Parathyroid adenoma (tissue), 2 donors: ENCODE data around the gene LYRM2.

Experiments
- H2AFZ ChIP-seq: fragments of 300-600 bp; sonication (generic); one replicate; pipeline ENCODE4 v1.7.0; 2017; ENCODE audit warnings: antibody characterized with exemption, mild to moderate bottlenecking
- H3K27ac ChIP-seq: fragments of 300-600 bp; sonication (generic); one replicate; pipeline ENCODE4 v1.7.0; 2017
- H3K27me3 ChIP-seq: fragments of 300-600 bp; sonication (generic); one replicate; pipeline ENCODE4 v1.7.0; 2017; ENCODE audit warnings: low read length; ENCODE audit not compliant: control insufficient read depth, insufficient read depth
- H3K36me3 ChIP-seq: fragments of 300-600 bp; sonication (generic); one replicate; pipeline ENCODE4 v1.7.0; 2017; ENCODE audit warnings: low read length; ENCODE audit not compliant: control insufficient read depth, insufficient read depth
- H3K4me1 ChIP-seq: fragments of 300-600 bp; sonication (generic); one replicate; pipeline ENCODE4 v1.7.0; 2017; ENCODE audit warnings: control low read depth
- H3K4me2 ChIP-seq: fragments of 300-600 bp; sonication (generic); one replicate; pipeline ENCODE4 v1.7.0; 2017; ENCODE audit warnings: low read length
- H3K4me3 ChIP-seq: fragments of 300-600 bp; sonication (generic); one replicate; pipeline ENCODE4 v1.7.0; 2017; ENCODE audit warnings: low read depth, low read length
- H3K79me2 ChIP-seq: fragments of 300-600 bp; sonication (generic); one replicate; pipeline ENCODE4 v1.7.0; 2017; ENCODE audit warnings: control low read depth
- H3K9ac ChIP-seq: fragments of 300-600 bp; sonication (generic); one replicate; pipeline ENCODE4 v1.7.0; 2017; ENCODE audit warnings: mild to moderate bottlenecking
- H3K9me3 ChIP-seq: fragments of 300-600 bp; sonication (generic); one replicate; pipeline ENCODE4 v1.7.0; 2017; ENCODE audit warnings: low read length; ENCODE audit not compliant: control insufficient read depth
- TF ChIP-seq, protein P1 (sequence below): fragments of 300-600 bp; sonication (generic); IDR thresholded peaks from one replicate; pipeline ENCODE4 v1.7.0; 2017; ENCODE audit warnings: antibody characterized with exemption, mild to moderate bottlenecking
- donor health status: primary hyperparathyroidism.

The LYRM2 gene

DNA sequence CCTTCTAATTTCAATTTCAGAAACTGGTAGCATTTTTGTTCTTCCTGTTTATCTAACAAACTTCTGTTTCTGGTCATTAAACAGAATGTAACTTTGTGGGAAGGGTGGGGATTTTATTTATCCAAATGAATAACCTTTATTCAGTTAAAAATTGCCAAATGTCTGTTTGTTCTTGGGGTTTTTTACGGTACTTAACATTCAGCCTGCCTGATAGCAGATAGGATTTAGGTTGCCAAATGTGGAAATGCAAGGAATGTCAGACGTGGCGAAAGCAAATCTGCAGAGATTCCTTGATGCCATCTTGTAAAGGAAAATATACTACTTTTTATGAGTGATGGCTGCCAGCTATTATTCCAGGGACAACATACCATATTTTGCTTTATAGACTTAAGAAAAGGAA is 95.7 kb downstream of the LYRM2 start:
- no peak overlapping the region for H3K27ac ChIP-seq
- no peaks in the 10 kb centered on the region for H3K79me2 ChIP-seq
- no peak overlapping the region for H3K9ac ChIP-seq
- H3K27me3 ChIP-seq = no peaks in the 10 kb centered on the region
- H3K4me2 ChIP-seq = no peak overlapping the region
- H3K4me1 ChIP-seq = no peaks in the 10 kb centered on the region
- H3K9me3 ChIP-seq = no peaks in the 10 kb centered on the region
- no peak overlapping the region for H2AFZ ChIP-seq
- TF ChIP-seq, protein P1, sequence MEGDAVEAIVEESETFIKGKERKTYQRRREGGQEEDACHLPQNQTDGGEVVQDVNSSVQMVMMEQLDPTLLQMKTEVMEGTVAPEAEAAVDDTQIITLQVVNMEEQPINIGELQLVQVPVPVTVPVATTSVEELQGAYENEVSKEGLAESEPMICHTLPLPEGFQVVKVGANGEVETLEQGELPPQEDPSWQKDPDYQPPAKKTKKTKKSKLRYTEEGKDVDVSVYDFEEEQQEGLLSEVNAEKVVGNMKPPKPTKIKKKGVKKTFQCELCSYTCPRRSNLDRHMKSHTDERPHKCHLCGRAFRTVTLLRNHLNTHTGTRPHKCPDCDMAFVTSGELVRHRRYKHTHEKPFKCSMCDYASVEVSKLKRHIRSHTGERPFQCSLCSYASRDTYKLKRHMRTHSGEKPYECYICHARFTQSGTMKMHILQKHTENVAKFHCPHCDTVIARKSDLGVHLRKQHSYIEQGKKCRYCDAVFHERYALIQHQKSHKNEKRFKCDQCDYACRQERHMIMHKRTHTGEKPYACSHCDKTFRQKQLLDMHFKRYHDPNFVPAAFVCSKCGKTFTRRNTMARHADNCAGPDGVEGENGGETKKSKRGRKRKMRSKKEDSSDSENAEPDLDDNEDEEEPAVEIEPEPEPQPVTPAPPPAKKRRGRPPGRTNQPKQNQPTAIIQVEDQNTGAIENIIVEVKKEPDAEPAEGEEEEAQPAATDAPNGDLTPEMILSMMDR = no peak
- no peaks in the 10 kb centered on the region for H3K36me3 ChIP-seq
- H3K4me3 ChIP-seq = no peak overlapping the region

DNA sequence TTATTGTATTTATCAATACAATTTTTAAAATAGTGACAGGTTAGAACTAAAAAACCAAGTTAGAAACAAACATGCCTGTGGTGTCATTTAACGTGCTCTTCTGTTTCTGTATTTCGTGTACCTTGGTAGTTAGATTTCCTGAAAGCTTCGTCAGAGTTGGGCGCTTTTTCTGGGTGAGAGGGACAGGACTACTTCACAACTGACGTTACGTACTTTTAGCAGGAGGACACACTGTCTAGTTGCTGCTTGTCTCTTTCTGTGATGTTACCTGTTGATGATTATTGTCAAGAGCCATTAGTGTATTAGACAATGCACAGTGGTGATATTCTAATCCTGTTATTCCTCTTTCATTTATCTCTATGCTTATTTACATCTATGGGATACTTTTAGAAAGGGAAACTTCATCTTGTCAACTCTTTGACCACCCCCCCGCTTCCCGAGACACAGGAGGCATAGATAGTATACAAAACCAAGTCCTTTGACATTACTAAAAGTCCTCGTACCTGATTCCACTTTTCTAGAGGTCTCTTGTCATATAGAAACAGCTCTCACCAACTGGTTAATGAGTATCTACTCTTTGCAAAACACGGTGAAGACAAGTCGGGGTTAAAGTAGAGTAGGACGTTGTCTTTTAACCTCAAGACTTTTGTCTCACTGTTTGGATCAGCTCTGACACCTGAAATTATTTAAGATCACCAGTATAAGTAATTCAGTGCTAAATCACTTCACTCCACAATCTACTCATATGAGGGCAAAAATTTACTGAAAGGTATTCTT is 96.3 kb downstream of the LYRM2 start:
- no peak overlapping the region for H3K4me3 ChIP-seq

DNA sequence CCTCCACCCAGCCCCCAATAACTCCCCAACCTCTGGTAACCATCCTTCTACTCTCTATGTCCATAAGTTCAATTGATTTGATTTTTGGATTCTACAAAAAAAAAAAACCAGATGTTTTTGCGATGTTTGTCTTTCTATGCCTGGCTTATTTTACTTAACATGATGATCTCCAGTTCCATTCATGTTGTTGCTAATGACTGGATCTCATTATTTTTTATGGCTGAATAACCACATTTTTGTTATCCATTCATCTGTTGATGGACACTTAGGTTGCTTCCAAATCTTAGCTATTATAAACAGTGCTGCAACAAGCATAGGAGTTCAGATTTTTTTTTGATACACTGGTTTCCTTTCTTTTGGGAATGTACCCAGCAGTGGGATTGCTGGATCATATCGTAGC is 98.8 kb downstream of the LYRM2 start:
- no peak overlapping the region for H3K27ac ChIP-seq
- H3K9ac ChIP-seq = no peak overlapping the region
- no peak overlapping the region for H3K4me2 ChIP-seq
- no peaks in the 10 kb centered on the region for H3K9me3 ChIP-seq
- H2AFZ ChIP-seq = no peak overlapping the region
- H3K27me3 ChIP-seq = no peaks in the 10 kb centered on the region
- TF ChIP-seq, protein P1 = no peak
- no peaks in the 10 kb centered on the region for H3K36me3 ChIP-seq
- H3K4me3 ChIP-seq = no peak overlapping the region
- no peaks in the 10 kb centered on the region for H3K79me2 ChIP-seq
- H3K4me1 ChIP-seq = no peaks in the 10 kb centered on the region

More for the DNA sequence above, 96.3 kb downstream of the LYRM2 start:
- Histone ChIP-seq H3K9ac (no peak overlapping the region), H3K36me3 (no peaks in the 10 kb centered on the region), H3K27me3 (no peaks in the 10 kb centered on the region), H3K79me2 (no peaks in the 10 kb centered on the region), H3K4me2 (no peak overlapping the region), H2AFZ (no peak overlapping the region), H3K9me3 (no peaks in the 10 kb centered on the region), H3K27ac (no peak overlapping the region), H3K4me1 (no peaks in the 10 kb centered on the region)
- TF ChIP-seq, protein P1 = no peak

DNA sequence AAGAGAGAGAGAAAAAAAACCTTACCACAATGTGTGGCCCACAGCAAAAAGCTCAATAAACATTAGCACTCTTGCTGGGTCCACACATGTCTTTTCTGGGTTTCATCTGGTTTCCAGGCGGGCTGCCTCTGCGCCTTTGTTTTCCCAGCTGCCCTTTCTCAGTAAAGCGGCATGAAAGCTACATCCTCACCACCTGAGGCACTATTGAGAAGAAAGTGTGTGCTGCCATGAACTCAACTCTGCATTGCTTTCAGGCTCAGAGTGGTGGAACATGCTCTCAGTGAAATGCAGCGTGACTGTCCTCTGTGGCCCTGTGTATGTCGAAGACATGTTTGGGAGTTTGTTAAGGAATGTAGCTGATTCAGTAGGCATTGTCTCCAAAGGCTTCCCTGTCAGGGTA is 102.3 kb downstream of the LYRM2 start:
- TF ChIP-seq, protein P1 = no peak
- H3K4me3 ChIP-seq = no peak overlapping the region
- H3K4me1 ChIP-seq = no peaks in the 10 kb centered on the region
- no peak overlapping the region for H3K9ac ChIP-seq
- H3K36me3 ChIP-seq = no peaks in the 10 kb centered on the region
- no peaks in the 10 kb centered on the region for H3K79me2 ChIP-seq
- H2AFZ ChIP-seq = no peak overlapping the region
- no peaks in the 10 kb centered on the region for H3K27me3 ChIP-seq
- no peaks in the 10 kb centered on the region for H3K9me3 ChIP-seq
- no peak overlapping the region for H3K27ac ChIP-seq
- H3K4me2 ChIP-seq = no peak overlapping the region

DNA sequence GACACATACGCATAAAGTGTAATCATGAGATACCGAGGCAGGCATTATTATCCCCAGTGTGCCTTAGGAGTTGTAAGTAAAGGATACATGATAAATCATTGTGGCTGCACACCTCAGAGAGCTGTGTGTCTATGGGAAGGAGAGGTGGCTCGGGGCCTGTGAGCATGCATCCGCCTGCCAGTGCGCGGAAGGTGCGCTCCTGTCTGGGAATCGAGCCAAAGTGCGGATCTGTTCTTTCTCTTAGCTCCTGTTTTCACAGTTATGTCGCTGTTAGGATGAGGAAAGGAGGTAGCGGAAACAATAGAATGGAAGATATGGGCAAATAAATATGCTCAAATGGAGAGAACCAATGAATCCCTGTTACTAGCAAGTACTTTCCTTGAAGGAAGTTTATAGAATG is 107.6 kb downstream of the LYRM2 start:
- TF ChIP-seq, protein P1 = no peak
- Histone ChIP-seq H3K4me3 (no peak overlapping the region), H3K27me3 (no peaks in the 10 kb centered on the region), H3K4me1 (no peaks in the 10 kb centered on the region), H3K27ac (no peak overlapping the region), H3K9ac (no peak overlapping the region), H3K9me3 (no peaks in the 10 kb centered on the region), H2AFZ (no peak overlapping the region), H3K36me3 (no peaks in the 10 kb centered on the region), H3K79me2 (no peaks in the 10 kb centered on the region), H3K4me2 (no peak overlapping the region)
